Measurements from ENCODE around the gene TDRD15.
"Not testable (repeated sequence)": the region's sequence is repeated elsewhere in the genome, so short reads cannot be mapped to it uniquely, and the experiment has no call there.

TDRD15 gene

GRCh38 chr2:21148718-21149117, 24.9 kb downstream of the TDRD15 start:
- no peak for DNase-seq

GRCh38 chr2:21151234-21151633, 27.5 kb downstream of the TDRD15 start:
- not testable (repeated sequence) for DNase-seq

- no peak for DNase-seq
Observed at GRCh38 chr2:21155365-21156136, 31.8 kb downstream of the TDRD15 start.

GRCh38 chr2:21161122-21161521, 37.4 kb downstream of the TDRD15 start:
- no peak for DNase-seq

- no peak for DNase-seq
Observed at GRCh38 chr2:21161832-21162614, 38.3 kb downstream of the TDRD15 start.

DNA sequence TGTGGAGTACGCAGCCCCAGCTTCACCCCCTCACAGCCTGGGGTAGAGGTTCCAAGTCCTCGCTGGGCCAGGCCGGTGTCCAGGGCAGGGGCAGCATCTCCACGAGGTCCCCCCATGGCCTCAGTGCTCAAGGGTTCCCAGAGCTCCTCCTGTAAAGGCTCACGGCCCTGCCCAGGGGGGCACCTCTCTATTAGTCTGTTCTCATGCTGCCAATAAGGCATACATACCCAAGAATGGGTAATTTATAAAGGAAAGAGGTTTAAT, 38.8 kb downstream of the TDRD15 start:
- no peak for DNase-seq

DNA sequence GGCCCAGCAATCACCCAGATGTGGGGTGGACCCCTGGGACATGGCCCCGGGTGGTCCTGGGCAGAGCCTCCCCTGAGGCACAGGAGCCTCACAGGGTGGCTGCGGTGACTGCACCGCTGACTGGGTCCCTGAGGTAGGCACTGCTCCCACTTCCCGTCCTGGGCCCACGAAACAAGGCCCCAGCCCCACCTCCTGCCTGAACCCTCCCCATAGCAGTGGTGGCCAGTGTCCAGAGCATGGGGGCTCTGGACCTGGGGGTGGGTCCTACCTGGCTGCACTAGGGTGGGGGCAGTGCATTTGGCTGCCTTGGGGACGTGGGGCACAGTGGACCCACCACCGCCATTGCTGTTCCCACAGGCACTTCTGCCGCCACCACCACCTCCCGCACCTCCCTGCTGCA, 39.4 kb downstream of the TDRD15 start:
- no peak for DNase-seq

GRCh38 chr2:21165350-21165749, 41.6 kb downstream of the TDRD15 start:
- DNase-seq, result no peak

DNA sequence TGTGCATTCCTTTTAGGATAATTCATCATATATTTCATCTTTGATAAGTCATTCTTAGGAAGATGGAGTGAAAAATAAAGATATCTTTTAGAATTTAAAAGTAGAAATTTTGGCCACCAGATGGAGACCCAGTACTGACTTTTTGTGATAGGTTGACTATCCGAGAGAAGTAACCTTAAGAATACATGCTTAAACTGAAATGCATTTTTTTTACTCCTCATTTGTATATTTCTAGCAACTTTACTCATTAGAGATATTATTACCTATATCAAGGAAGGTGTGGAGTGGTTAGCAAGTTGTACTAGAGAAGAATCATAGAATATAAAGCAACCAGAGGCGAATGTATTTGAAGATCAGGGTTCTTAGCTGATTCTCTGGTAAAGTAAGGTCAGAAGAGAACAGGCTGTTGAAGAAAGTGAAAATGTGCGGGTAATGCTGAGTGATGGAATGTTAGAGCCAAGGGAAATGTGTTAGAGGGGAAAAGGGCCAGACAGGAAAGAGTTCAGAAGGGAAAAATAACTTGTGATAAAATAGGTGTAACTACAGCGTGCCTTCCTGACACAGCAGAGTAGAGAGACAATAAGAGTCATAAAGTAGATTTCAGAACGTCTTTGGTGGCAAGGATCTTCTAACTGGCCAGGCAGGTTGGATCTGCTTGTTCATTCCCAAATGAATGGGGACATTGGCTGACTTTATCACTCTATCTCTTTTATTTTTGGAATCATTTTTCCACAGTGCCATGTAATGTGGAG, 52.3 kb downstream of the TDRD15 start:
- no peak for DNase-seq

- DNase-seq, result no peak
Observed at GRCh38 chr2:21181957-21182356, 58.2 kb downstream of the TDRD15 start.

DNA sequence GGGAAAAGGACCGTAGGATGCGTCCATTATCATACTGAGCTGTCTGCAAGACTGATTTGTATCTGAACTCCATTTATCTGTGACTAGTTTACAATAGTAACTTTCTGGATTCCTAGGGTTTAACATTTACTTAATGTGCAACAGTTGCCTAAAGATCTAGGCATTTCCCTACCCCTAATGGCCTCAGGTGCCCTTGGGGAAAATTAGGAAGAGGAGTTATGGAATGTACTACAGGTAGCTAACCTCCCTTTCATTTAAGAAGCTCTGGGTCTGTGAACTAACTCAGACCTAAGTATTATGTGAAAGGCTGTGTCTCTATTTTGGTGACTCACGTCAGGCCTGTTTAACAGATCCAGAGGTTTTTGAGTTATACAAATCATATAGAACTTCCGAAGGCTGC, 59.5 kb downstream of the TDRD15 start:
- no peak for DNase-seq

DNA sequence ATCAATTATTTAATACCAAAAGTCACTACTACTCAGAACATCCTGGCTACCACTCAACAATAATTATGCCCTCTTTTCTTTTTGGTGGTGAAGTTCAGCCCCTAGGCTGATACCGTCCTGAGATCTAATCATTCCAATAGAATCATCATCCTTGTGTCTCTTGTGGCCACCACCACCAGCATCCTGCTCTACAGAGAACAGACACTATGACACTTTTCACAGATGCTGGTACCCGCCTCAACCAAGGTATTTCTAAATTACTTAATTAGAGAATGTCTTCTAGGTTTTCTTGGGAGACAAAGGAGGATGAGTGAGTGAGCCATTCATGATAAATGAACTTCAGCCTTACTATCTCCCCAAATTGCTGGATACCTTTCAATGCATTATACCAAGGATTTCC, 60.0 kb downstream of the TDRD15 start:
- no peak for DNase-seq

- no peak for DNase-seq
Observed at GRCh38 chr2:21191535-21191934, 67.8 kb downstream of the TDRD15 start.
